MM.1S (cell line): ENCODE data around the gene FCRL5.
A peak's percentile ranks its signal among the peaks of the same experiment; 100 is the strongest.

Experiments
- DNase-seq: peaks from one replicate; pipeline ENCODE4 v3.0.0-alpha.2; 2015
- H2AFZ ChIP-seq: fragments of 300-600 bp; sonication (generic); 2 replicates; pipeline ENCODE4 v1.6.0; 2016; ENCODE audit warnings: antibody characterized with exemption, low read length
- H3F3A ChIP-seq: fragments of 300-600 bp; sonication (generic); 2 replicates; pipeline ENCODE4 v1.6.1; 2016; ENCODE audit warnings: mild to moderate bottlenecking, antibody characterized with exemption, low read length, moderate library complexity, mixed read lengths; ENCODE audit not compliant: insufficient read depth
- H3K27ac ChIP-seq: fragments of 300-600 bp; sonication (generic); 2 replicates; pipeline ENCODE4 v1.5.1; 2016; ENCODE audit warnings: mild to moderate bottlenecking, low read length
- H3K27me3 ChIP-seq: fragments of 300-600 bp; sonication (generic); replicated peaks from 2 replicates; pipeline ENCODE4 v1.6.0; 2016; ENCODE audit warnings: low read length; ENCODE audit not compliant: insufficient read depth
- H3K36me3 ChIP-seq: fragments of 300-600 bp; sonication (generic); replicated peaks from 2 replicates; pipeline ENCODE4 v1.6.1; 2016; ENCODE audit warnings: mild to moderate bottlenecking, low read length, mixed read lengths; ENCODE audit not compliant: insufficient read depth
- H3K4me1 ChIP-seq: fragments of 300-600 bp; sonication (generic); 2 replicates; pipeline ENCODE4 v1.6.1; 2016; ENCODE audit warnings: low read length, mixed read lengths
- H3K4me2 ChIP-seq: fragments of 300-600 bp; sonication (generic); 2 replicates; pipeline ENCODE4 v1.6.0; 2016; ENCODE audit warnings: low read depth, low read length
- H3K4me3 ChIP-seq: fragments of 300-600 bp; sonication (generic); 2 replicates; pipeline ENCODE4 v1.5.1; 2016; ENCODE audit warnings: low read length, mixed read lengths
- H3K79me2 ChIP-seq: fragments of 300-600 bp; sonication (generic); 2 replicates; pipeline ENCODE4 v1.6.1; 2016; ENCODE audit warnings: mixed run types, low read length, mixed read lengths
- H3K9ac ChIP-seq: fragments of 300-600 bp; sonication (generic); 2 replicates; pipeline ENCODE4 v1.6.1; 2016; ENCODE audit warnings: low read length, mixed read lengths
- H3K9me2 ChIP-seq: fragments of 300-600 bp; sonication (generic); replicated peaks from 2 replicates; pipeline ENCODE4 v1.6.1; 2016; ENCODE audit warnings: mild to moderate bottlenecking, low read length, mixed read lengths; ENCODE audit not compliant: insufficient read depth
- H3K9me3 ChIP-seq: fragments of 300-600 bp; sonication (generic); replicated peaks from 2 replicates; pipeline ENCODE4 v1.6.1; 2016; ENCODE audit warnings: mild to moderate bottlenecking, low read length, mixed read lengths; ENCODE audit not compliant: insufficient read depth
- H4K20me1 ChIP-seq: fragments of 300-600 bp; sonication (generic); 2 replicates; pipeline ENCODE4 v1.6.1; 2016; ENCODE audit warnings: mild to moderate bottlenecking, low read length, moderate library complexity, mixed read lengths; ENCODE audit not compliant: insufficient read depth
- CTCF ChIP-seq: fragments of 300-600 bp; sonication (generic); IDR thresholded peaks from 2 replicates; pipeline ENCODE4 v1.5.1; 2016; ENCODE audit warnings: antibody characterized with exemption, low read length, mixed read lengths
- EZH2 ChIP-seq: fragments of 300-600 bp; sonication (generic); optimal IDR thresholded peaks from 2 replicates; pipeline ENCODE3; 2017; ENCODE audit warnings: low read depth, mild to moderate bottlenecking, antibody characterized with exemption, low read length, mixed read lengths
- EZH2phosphoT487 ChIP-seq: fragments of 300-600 bp; sonication (generic); IDR thresholded peaks from 2 replicates; pipeline ENCODE4 v1.6.1; 2018; ENCODE audit warnings: antibody characterized with exemption, low read length

The FCRL5 gene

GRCh38 chr1:157577420-157577819 lies 25.1 kb upstream of the FCRL5 start:
- Histone ChIP-seq H3F3A (no peaks in the 10 kb centered on the region), H3K27me3 (no peaks in the 10 kb centered on the region)
- TF ChIP-seq CTCF (peak; percentile 22), EZH2phosphoT487 (no peak)

DNA sequence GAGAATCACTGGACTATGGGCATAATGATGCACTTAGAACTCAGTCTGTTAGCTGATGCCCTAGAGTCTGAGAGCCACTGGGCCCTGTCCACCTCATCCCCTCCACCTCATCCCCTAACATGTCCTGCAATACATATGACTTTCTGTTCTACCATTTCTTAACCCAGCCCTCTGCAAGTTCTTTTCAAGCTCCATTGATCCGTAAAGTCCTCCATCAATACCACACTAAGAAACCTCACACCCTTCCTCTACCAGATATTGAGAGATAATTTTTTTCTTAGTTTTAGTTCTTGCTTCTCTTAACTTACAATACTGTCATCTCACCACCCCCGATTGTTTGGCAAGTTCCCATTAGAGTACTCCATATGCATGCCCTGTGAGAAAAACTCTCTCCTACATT lies 23.4 kb upstream of the FCRL5 start:
- Histone ChIP-seq H3K79me2 (no peaks in the 10 kb centered on the region), H3K4me3 (no peak overlapping the region), H3K4me1 (peaks cover 10% of the 10 kb centered on the region), H2AFZ (no peak overlapping the region), H3K4me2 (no peak overlapping the region), H3K36me3 (no peaks in the 10 kb centered on the region), H3F3A (no peaks in the 10 kb centered on the region), H3K27me3 (no peaks in the 10 kb centered on the region), H4K20me1 (no peaks in the 10 kb centered on the region), H3K9me3 (no peaks in the 10 kb centered on the region), H3K27ac (no peak overlapping the region), H3K9me2 (no peaks in the 10 kb centered on the region), H3K9ac (no peak overlapping the region)
- TF ChIP-seq CTCF (no peak), EZH2phosphoT487 (no peak), EZH2 (no peak)
- DNase-seq: no peak

More at GRCh38 chr1:157577420-157577819, 25.1 kb upstream of the FCRL5 start:
- DNase-seq: no peak
- H4K20me1 ChIP-seq: no peaks in the 10 kb centered on the region
- H3K4me2 ChIP-seq: no peak overlapping the region
- H3K9me3 ChIP-seq: no peaks in the 10 kb centered on the region
- H3K79me2 ChIP-seq: no peaks in the 10 kb centered on the region
- H2AFZ ChIP-seq: no peak overlapping the region
- H3K4me3 ChIP-seq: no peak overlapping the region
- no peak overlapping the region for H3K27ac ChIP-seq
- H3K4me1 ChIP-seq: peaks cover 10% of the 10 kb centered on the region
- H3K36me3 ChIP-seq: no peaks in the 10 kb centered on the region
- no peaks in the 10 kb centered on the region for H3K9me2 ChIP-seq
- H3K9ac ChIP-seq: no peak overlapping the region

- TF ChIP-seq EZH2 (no peak), EZH2phosphoT487 (no peak)
- peaks cover 3% of the 10 kb centered on the region; the same call in 1 of the 2 replicates for H3K4me1 ChIP-seq
- H3K27me3 ChIP-seq: no peaks in the 10 kb centered on the region
- no peak overlapping the region for H3K9ac ChIP-seq
- DNase-seq: no peak
- no peak overlapping the region for H3K4me2 ChIP-seq
- no peaks in the 10 kb centered on the region for H3K9me3 ChIP-seq
- H3K79me2 ChIP-seq: no peaks in the 10 kb centered on the region
- no peaks in the 10 kb centered on the region for H3F3A ChIP-seq
- no peaks in the 10 kb centered on the region for H3K9me2 ChIP-seq
- H4K20me1 ChIP-seq: no peaks in the 10 kb centered on the region
- H2AFZ ChIP-seq: no peak overlapping the region
- no peaks in the 10 kb centered on the region for H3K36me3 ChIP-seq
- H3K27ac ChIP-seq: no peak overlapping the region
- H3K4me3 ChIP-seq: no peak overlapping the region
These were observed 22.5 kb upstream of the FCRL5 start for GRCh38 chr1:157574836-157575235.

DNA sequence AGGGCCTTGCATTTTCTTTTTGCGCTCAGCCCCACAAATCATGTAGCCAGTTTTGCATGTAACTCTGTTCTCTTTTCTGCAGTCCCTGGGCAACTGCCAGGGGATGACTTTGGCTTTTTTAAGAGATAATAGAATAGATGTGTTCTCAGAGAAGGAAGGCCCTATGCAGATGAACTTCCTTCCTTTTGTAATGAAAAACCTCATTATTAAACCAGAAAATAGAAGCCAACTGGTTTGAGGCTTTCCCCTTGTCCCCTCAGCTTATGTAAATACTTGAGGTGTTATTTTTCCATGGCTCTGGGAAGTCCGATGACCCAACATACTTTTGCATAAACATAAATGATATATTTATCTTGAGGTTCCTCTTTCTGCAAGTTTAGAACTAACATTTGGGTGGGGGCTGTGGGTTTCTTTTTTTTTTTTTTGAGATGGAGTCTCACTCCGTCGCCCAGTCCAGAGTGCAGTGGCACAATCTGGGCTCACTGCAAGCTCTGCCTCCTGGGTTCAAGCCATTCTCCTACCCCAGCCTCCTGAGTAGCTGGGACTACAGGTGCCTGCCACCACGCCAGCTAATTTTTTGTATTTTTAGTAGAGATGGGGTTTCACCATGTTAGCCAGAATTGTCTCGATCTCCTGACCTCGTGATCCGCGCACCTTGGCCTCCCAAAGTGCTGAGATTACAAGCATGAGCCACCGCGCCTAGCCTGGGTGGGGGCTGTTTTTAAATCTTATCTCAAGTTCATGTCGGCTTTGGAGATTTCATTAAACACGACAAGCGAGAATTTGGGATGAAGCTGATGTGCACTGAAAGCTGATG lies 14.4 kb upstream of the FCRL5 start:
- no peaks in the 10 kb centered on the region for H3K9me3 ChIP-seq
- H3K4me3 ChIP-seq: no peak overlapping the region
- H4K20me1 ChIP-seq: no peaks in the 10 kb centered on the region
- no peaks in the 10 kb centered on the region for H3K36me3 ChIP-seq
- H3K27me3 ChIP-seq: peaks cover 20% of the 10 kb centered on the region
- H3K4me2 ChIP-seq: no peak overlapping the region
- peaks cover 12% of the 10 kb centered on the region for H3F3A ChIP-seq
- peaks cover 19% of the 10 kb centered on the region for H3K4me1 ChIP-seq
- no peak overlapping the region for H3K27ac ChIP-seq
- H3K9ac ChIP-seq: no peak overlapping the region
- no peaks in the 10 kb centered on the region for H3K9me2 ChIP-seq
- no peak overlapping the region for H2AFZ ChIP-seq
- DNase-seq: no peak
- TF ChIP-seq CTCF (no peak), EZH2phosphoT487 (no peak), EZH2 (no peak)
- H3K79me2 ChIP-seq: no peaks in the 10 kb centered on the region
